Measurements from ENCODE around the gene PGRMC1. TPM values are rescaled to one million over a fixed set of nuclear protein-coding genes. Genes with fewer than 3 reads are reported as not detected.
A peak's percentile ranks its signal among the peaks of the same experiment; 100 is the strongest.
"Not testable (repeated sequence)": the region's sequence is repeated elsewhere in the genome, so short reads cannot be mapped to it uniquely, and the experiment has no call there.

The PGRMC1 gene
- total and polyA plus RNA-seq, 9 of the 15 experiments (the other 6 are each of a cell fraction or from before 2014, with no cell fraction given), result 27.4 to 115 (median 90.3) TPM

DNA sequence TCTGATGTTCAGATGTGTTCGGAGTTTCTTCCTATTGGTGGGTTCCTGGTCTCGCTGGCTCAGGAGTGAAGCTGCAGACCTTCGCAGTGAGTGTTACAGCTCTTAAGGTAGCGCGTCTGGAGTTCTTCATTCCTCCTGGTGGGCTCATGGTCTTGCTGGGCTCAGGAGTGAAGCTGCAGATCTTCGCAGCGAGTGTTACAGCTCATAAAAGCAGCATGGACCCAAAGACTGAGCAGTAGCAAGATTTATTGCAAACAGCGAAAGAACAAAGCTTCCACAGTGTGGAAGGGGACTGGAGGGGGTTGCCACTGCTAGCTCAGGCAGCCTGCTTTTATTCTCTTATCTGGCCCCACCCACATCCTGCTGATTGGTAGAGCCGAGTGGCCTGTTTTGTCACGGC lies 28.6 kb upstream of the PGRMC1 start:
- H2AFZ ChIP-seq (ENCODE audit: low read depth, low read length); H3K27ac ChIP-seq (ENCODE audit: extremely low read depth, low read depth, low read length); H3K79me2 ChIP-seq (ENCODE audit: control insufficient read depth, insufficient read depth, low read length); H3K27me3 ChIP-seq (ENCODE audit: control insufficient read depth in 2 of 2, insufficient read depth in 2 of 2, low read length in 2 of 2); CTCF ChIA-PET (ENCODE audit: low intra/inter-chr PET ratio); H3K9me1 ChIP-seq (ENCODE audit: control insufficient read depth, insufficient read depth, low read length); H3K9ac ChIP-seq (ENCODE audit: insufficient read depth in 1 of 2, low read depth in 2 of 2, low read length in 2 of 2); intact Hi-C loops (cut with micrococcal nuclease); BruUV-seq (replicated peaks); ATAC-seq; H3K36me3 ChIP-seq (ENCODE audit: control insufficient read depth, insufficient read depth, low read length); H3K4me3 ChIP-seq; DNase-seq (ENCODE audit: extremely low read depth in 1 of 4, low spot score in 3 of 4); FAIRE-seq; H4K20me1 ChIP-seq (replicated peaks; ENCODE audit: control insufficient read depth, insufficient read depth, low read length); H3K4me2 ChIP-seq (ENCODE audit: insufficient read depth, low read length); H3K9me3 ChIP-seq (replicated peaks; ENCODE audit: control insufficient read depth, insufficient read depth, low read depth, low read length): not testable (repeated sequence)
- TF ChIP-seq RBFOX2 (IDR thresholded peaks at IDR 0.05; ENCODE audit: low read depth, low read length) (peak; percentile 45; the same call in 1 of the 2 replicates), POLR2A (conservative IDR thresholded peaks at IDR 0.05) (0 out of 2 replicates have a peak, but pooled peaks have one; percentile 47), POLR2H (tag; IDR thresholded peaks at IDR 0.05; ENCODE audit: low read depth) (peak; percentile 61)
- peaks cover 0 to 15% of the 10 kb centered on the region in 2 experiments; a peak in 3 of 5 replicates for H3K4me1 ChIP-seq (replicated peaks in 1 of 2; ENCODE audit: control insufficient read depth in 2 of 2, insufficient read depth in 2 of 2, low read length in 2 of 2)
- POLR2A ChIA-PET, result interaction anchor here (0.9 kb wide), 1 partner anchor 29 kb away, joined by 3 read pairs; no protein-coding TSS in a partner anchor
- in situ Hi-C loops (cut with MboI), result loop anchor here (25.0 kb wide), 1 partner anchor 370 kb away; no protein-coding TSS in a partner anchor
- WGBS (ENCODE audit: insufficient coverage, low coverage, missing lambda C conversion rate), result 46% methylated on average over 6 of the region's 10 CpGs

DNA sequence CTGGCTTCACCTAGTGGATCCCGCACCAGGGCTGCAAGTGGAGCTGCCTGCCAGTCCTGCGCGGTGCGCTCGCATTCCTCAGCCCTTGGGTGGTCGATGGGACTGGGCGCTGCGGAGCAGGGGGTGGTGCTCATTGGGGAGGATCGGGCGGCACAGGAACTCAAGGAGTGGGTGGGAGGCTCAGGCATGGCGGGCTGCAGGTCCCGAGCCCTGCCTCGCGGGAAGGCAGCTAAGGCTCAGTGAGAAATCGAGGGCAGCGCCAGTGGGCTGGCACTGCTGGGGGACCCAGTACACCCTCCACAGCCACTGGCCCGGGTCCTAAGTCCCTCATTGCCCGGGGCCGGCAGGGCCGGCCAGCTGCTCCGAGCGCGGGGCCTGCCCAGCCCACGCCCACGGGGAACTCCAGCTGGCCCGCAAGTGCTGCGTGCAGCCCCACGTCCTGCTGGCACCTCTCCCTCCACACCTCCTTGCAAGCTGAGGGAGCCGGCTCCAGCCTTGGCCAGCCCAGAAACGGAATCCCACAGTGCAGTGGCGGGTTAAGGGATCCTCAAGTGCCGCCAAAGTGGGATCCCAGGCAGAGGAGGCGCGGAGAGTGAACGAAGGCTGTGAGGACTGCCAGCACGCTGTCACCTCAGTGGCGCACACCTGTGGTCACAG lies 27.6 kb upstream of the PGRMC1 start:
- no peak for FAIRE-seq
- no peaks in the 10 kb centered on the region for H3K9me3 ChIP-seq (replicated peaks; ENCODE audit: control insufficient read depth, insufficient read depth, low read depth, low read length)
- H4K20me1 ChIP-seq (replicated peaks; ENCODE audit: control insufficient read depth, insufficient read depth, low read length), result no peaks in the 10 kb centered on the region
- peaks cover 2 to 7% of the 10 kb centered on the region in 2 experiments; a peak in 2 of 5 replicates for H3K27me3 ChIP-seq (ENCODE audit: control insufficient read depth in 2 of 2, insufficient read depth in 2 of 2, low read length in 2 of 2)
- intact Hi-C loops (cut with micrococcal nuclease), result no loop called here
- no peak overlapping the region for H3K4me2 ChIP-seq (ENCODE audit: insufficient read depth, low read length)
- no peak overlapping the region for H3K4me3 ChIP-seq
- no peak overlapping the region for H3K27ac ChIP-seq (ENCODE audit: extremely low read depth, low read depth, low read length)
- ChIA-PET POLR2A (interaction anchor here (0.6 to 0.7 kb wide), 2 partner anchors 37 to 125 kb away, joined by 4 to 5 read pairs; no protein-coding TSS in a partner anchor), CTCF (ENCODE audit: low intra/inter-chr PET ratio) (no interaction called here)
- in situ Hi-C loops (cut with MboI), result loop anchor here (25.0 kb wide), 1 partner anchor 371 kb away; no protein-coding TSS in a partner anchor
- H3K4me1 ChIP-seq (replicated peaks in 1 of 2; ENCODE audit: control insufficient read depth in 2 of 2, insufficient read depth in 2 of 2, low read length in 2 of 2), result peaks cover 0 to 15% of the 10 kb centered on the region in 2 experiments; a peak in 3 of 5 replicates
- H2AFZ ChIP-seq (ENCODE audit: low read depth, low read length), result no peak overlapping the region
- no peak overlapping the region for H3K9ac ChIP-seq (ENCODE audit: insufficient read depth in 1 of 2, low read depth in 2 of 2, low read length in 2 of 2)
- no peaks in the 10 kb centered on the region for H3K9me1 ChIP-seq (ENCODE audit: control insufficient read depth, insufficient read depth, low read length)
- no peaks in the 10 kb centered on the region for H3K36me3 ChIP-seq (ENCODE audit: control insufficient read depth, insufficient read depth, low read length)
- BruUV-seq (replicated peaks), result no TSS peak
- WGBS (ENCODE audit: insufficient coverage, low coverage, missing lambda C conversion rate), result 58% methylated on average over 7 of the region's 37 CpGs
- H3K79me2 ChIP-seq (ENCODE audit: control insufficient read depth, insufficient read depth, low read length), result no peaks in the 10 kb centered on the region
- DNase-seq (ENCODE audit: extremely low read depth in 1 of 4, low spot score in 3 of 4), result no peak
- ATAC-seq, result no peak
- TF ChIP-seq POLR2G (IDR thresholded peaks at IDR 0.05; ENCODE audit: low read depth, low read length), result peak; percentile 76
- TF ChIP-seq, protein P1, sequence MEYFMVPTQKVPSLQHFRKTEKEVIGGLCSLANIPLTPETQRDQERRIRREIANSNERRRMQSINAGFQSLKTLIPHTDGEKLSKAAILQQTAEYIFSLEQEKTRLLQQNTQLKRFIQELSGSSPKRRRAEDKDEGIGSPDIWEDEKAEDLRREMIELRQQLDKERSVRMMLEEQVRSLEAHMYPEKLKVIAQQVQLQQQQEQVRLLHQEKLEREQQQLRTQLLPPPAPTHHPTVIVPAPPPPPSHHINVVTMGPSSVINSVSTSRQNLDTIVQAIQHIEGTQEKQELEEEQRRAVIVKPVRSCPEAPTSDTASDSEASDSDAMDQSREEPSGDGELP (CRISPR knock-in tag; IDR thresholded peaks at IDR 0.05; ENCODE audit: borderline replicate concordance), result peak; percentile 27; the same call in 1 of the 2 replicates
- TF ChIP-seq, protein P2, sequence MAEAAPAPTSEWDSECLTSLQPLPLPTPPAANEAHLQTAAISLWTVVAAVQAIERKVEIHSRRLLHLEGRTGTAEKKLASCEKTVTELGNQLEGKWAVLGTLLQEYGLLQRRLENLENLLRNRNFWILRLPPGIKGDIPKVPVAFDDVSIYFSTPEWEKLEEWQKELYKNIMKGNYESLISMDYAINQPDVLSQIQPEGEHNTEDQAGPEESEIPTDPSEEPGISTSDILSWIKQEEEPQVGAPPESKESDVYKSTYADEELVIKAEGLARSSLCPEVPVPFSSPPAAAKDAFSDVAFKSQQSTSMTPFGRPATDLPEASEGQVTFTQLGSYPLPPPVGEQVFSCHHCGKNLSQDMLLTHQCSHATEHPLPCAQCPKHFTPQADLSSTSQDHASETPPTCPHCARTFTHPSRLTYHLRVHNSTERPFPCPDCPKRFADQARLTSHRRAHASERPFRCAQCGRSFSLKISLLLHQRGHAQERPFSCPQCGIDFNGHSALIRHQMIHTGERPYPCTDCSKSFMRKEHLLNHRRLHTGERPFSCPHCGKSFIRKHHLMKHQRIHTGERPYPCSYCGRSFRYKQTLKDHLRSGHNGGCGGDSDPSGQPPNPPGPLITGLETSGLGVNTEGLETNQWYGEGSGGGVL (CRISPR knock-in tag; IDR thresholded peaks at IDR 0.05), result no peak
- peak; percentile 79 for TF ChIP-seq RBFOX2 (IDR thresholded peaks at IDR 0.05; ENCODE audit: low read depth, low read length)

All from K562 (cell line).